ENCODE data around the gene CLDN9.

DNA sequence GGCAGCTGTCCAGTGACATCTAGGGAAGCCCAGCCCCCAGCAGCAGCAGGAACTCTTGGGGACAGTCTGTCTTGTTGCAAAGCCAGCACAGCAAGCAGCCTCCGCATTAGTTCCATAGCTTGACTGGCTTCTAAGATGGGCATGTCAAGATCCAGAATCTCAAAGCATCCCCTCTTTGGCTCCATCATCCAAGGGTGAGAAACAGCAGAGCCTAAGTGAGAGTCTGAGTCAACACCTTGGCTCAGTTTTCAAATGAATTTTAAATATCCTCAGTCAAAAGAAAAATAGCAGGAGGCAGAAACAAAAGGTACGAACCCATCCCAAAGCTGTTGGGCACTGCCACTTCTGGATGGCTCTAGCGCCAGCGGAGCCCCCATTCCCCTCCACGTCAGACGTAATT lies 2.2 kb downstream of the CLDN9 start:
- TF ChIP-seq, protein P1, sequence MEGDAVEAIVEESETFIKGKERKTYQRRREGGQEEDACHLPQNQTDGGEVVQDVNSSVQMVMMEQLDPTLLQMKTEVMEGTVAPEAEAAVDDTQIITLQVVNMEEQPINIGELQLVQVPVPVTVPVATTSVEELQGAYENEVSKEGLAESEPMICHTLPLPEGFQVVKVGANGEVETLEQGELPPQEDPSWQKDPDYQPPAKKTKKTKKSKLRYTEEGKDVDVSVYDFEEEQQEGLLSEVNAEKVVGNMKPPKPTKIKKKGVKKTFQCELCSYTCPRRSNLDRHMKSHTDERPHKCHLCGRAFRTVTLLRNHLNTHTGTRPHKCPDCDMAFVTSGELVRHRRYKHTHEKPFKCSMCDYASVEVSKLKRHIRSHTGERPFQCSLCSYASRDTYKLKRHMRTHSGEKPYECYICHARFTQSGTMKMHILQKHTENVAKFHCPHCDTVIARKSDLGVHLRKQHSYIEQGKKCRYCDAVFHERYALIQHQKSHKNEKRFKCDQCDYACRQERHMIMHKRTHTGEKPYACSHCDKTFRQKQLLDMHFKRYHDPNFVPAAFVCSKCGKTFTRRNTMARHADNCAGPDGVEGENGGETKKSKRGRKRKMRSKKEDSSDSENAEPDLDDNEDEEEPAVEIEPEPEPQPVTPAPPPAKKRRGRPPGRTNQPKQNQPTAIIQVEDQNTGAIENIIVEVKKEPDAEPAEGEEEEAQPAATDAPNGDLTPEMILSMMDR (IDR thresholded peaks at IDR 0.05): no peak
- no peak for TF ChIP-seq ZFX (IDR thresholded peaks at IDR 0.05; ENCODE audit: borderline replicate concordance)
